Measurements from ENCODE around the gene MPG.

Gene MPG

DNA sequence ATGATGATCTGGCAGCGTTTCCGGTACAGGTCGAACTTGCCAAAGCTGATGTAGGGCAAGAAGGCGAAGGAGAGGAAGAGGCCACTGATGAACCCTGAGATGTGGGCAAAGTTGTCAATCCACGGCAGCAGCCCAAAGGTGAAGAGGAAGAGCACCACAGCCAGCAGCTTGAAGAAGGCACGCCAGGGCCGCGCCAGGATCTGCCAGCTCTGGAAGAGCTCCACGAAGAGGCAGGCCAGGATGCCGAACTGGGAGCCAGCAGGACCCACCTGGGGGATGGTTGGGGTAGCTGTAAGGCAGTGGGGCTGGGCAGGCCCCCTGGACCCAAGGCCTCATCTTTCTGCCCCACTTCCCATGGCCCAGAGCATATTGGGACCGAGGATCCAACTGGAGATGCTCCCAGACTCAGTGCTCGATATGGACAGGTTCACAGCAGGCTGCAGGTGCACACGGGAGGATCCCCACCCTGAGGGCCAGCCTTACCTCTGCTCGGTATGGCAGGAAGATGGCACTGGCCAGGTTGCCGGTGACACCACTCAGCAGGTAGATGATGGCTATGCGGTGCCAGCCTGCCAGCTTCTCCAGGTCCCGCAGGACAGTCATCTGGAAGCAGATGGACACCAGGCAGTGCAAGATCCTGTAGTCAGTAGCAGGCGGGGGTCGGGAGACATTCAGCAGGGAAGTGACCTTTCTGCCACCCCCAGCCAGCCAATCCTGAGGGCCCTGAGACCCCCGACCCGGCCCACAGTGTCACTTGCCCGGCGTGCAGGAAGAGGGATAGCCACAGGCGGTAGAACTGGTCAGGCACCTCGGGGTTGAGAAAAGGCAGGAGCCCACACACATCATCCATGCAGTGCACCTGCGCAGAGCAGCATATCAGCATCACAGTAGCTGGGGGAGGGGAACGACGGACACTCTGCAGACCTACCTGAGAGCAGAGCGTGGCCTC is 19.3 kb upstream of the MPG start:
- CTCF ChIA-PET = interaction anchor here (1.0 to 32.8 kb wide), 3 partner anchors 12 to 122 kb away, joined by 3 to 701 read pairs (median 14); partner anchors contain the start of genes HBQ1 and RHBDF1
- DNase-seq (ENCODE audit: extremely low spot score) = no peak
- TF ChIP-seq, protein P1, sequence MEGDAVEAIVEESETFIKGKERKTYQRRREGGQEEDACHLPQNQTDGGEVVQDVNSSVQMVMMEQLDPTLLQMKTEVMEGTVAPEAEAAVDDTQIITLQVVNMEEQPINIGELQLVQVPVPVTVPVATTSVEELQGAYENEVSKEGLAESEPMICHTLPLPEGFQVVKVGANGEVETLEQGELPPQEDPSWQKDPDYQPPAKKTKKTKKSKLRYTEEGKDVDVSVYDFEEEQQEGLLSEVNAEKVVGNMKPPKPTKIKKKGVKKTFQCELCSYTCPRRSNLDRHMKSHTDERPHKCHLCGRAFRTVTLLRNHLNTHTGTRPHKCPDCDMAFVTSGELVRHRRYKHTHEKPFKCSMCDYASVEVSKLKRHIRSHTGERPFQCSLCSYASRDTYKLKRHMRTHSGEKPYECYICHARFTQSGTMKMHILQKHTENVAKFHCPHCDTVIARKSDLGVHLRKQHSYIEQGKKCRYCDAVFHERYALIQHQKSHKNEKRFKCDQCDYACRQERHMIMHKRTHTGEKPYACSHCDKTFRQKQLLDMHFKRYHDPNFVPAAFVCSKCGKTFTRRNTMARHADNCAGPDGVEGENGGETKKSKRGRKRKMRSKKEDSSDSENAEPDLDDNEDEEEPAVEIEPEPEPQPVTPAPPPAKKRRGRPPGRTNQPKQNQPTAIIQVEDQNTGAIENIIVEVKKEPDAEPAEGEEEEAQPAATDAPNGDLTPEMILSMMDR (IDR thresholded peaks at IDR 0.05; ENCODE audit: control extremely low read depth, extremely low read depth, low read depth, missing control alignments) = no peak
- POLR2A ChIA-PET = no interaction called here

DNA sequence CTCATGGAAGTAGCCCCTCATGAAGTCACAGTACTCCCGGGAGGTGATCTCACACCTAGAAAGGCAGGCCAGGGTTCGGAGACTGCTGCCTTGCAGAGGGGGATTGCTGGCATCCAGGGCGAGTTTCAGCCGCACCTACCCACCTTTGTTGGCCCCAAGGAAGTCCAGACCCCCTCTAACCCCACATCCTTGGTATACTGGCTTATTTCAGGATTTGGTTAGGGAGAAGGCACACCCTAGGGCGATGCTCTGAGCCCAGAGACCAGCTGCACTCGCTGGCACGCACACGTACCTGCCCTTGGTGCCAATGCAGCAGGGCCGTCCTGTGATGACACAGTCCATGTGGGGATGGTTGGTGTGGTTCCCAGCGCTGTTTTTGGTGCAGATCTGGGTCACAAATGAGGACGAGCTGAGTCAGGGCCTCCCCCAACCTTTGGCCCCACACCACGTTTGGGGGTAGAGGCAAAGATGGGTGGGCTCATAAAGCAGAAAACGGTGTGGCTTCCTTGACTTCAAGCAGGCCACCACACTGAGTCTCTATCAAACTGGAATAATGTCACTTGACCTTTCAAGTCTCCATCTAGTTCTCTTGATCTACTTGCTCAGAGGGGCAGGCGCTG is 18.5 kb upstream of the MPG start:
- TF ChIP-seq, protein P1 (IDR thresholded peaks at IDR 0.05; ENCODE audit: control extremely low read depth, extremely low read depth, low read depth, missing control alignments) = no peak
- DNase-seq (ENCODE audit: extremely low spot score) = no peak
- CTCF ChIA-PET = interaction anchor here (1.0 to 32.8 kb wide), 3 partner anchors 10 to 121 kb away, joined by 3 to 701 read pairs (median 4); partner anchors contain the start of gene HBQ1
- POLR2A ChIA-PET = no interaction called here

DNA sequence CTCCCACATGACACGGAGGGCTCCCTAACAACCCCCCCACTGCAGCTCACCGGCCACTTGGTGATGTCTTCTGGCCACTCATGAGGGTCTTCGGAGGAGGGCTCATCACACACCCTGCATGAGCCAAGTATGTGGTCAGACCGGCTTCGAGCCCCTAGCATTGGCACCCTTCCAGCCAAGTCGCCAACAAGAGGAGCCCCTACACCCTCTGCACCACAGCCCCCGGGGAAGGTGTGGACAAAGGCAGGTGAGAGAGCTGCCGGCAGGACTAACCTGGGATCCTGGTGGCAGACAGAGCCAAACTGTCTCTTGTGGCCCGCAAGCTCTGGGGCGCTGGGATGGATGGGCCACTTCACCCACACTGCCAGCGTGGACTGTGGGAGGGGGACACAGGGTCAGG is 17.9 kb upstream of the MPG start:
- ChIA-PET CTCF (interaction anchor here (1.3 to 32.8 kb wide), 2 partner anchors 9 to 30 kb away, joined by 4 to 701 read pairs; no protein-coding TSS in a partner anchor), POLR2A (interaction anchor here (0.6 kb wide), 1 partner anchor 24 kb away, joined by 3 read pairs; no protein-coding TSS in a partner anchor)
- no peak for DNase-seq (ENCODE audit: extremely low spot score)
- TF ChIP-seq, protein P1 (IDR thresholded peaks at IDR 0.05; ENCODE audit: control extremely low read depth, extremely low read depth, low read depth, missing control alignments) = no peak

DNA sequence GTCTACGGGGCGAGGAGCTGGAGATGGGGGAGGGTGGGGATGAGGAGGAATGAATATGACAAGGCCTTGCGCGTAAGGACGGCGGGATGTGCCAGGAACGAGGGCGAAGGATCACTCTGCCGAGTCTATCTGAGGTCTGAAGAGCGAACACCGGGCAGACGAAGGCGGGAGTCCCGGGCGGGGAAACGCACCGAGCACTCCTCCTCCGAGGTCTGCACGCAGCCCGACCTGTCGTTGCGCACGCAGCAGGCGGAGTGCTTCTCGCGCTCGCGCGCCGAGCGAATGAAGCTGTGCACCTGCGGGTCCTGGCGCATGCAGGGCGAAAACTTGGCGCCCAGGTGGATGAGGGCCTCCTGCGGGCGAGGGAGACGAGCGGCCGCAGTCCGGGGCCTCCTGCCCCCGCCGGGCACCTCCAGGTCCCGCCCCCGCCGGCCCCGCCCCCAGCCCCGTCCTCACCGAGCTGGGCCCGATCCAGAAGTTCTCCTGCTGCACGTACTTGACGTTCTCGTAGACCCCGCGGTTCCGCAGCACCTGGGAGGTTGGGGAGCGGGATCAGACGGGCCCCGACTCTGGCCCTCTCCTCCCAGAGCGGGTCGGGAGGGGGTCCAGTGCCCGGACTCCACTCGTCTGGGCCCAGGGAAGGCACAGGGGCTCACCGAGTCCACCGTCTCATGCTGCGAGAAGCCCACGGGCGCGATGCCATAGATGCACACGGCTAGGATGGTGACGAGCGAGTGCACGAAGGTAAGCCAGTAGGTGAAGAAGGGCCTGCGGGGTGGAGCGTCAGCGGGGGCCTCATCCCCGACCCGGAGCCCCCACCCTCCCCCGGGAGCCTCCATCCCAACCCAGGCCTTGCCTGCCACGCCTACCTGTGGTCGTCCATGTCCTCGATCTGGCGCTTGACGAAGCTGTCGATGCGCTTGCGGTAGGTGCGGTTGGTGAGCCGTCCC is 16.8 kb upstream of the MPG start:
- no peak for DNase-seq (ENCODE audit: extremely low spot score)
- TF ChIP-seq, protein P1 (IDR thresholded peaks at IDR 0.05; ENCODE audit: control extremely low read depth, extremely low read depth, low read depth, missing control alignments) = no peak
- CTCF ChIA-PET = interaction anchor here (1.3 to 32.8 kb wide), 2 partner anchors 8 to 29 kb away, joined by 4 to 701 read pairs; no protein-coding TSS in a partner anchor
- POLR2A ChIA-PET = interaction anchor here (0.6 kb wide), 1 partner anchor 23 kb away, joined by 3 read pairs; no protein-coding TSS in a partner anchor

DNA sequence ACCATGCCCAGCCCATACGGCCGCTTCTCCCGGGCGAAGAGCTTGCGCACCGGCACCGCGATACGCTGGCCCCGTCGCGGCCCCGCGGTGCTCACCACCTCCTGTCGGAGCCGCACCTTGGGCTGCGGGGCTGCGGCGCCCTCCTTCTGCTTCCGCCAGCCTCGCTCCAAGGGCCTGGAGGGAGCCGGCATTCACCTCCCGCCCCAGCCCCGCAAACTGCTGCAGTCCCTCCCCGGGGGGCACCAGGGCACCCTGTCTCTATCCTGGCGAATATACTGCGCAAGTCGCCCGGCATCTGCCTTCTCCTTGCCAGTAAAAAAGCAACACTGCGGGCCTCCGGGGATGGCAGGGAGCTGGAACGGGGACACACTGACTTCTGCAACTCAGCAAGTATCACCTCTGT is 16.1 kb upstream of the MPG start:
- DNase-seq (ENCODE audit: extremely low spot score) = no peak
- CTCF ChIA-PET = interaction anchor here (2.1 to 32.8 kb wide), 3 partner anchors 28 to 300 kb away, joined by 7 to 701 read pairs (median 53); no protein-coding TSS in a partner anchor

More for the DNA sequence above, 16.1 kb upstream of the MPG start:
- POLR2A ChIA-PET = no interaction called here
- TF ChIP-seq, protein P1 (IDR thresholded peaks at IDR 0.05; ENCODE audit: control extremely low read depth, extremely low read depth, low read depth, missing control alignments) = no peak

Measured in GM10248 (cell line).